A549 (cell line): Measurements from ENCODE around the gene PTGR1. TPM values are rescaled to one million over a fixed set of nuclear protein-coding genes. Genes with fewer than 3 reads are reported as not detected.
"Not testable (repeated sequence)": the region's sequence is repeated elsewhere in the genome, so short reads cannot be mapped to it uniquely, and the experiment has no call there.

Experiments used
- ATAC-seq, 2 experiments: fragments of 200-7000 bp in 1 of 2; fragments of >200 bp in 1 of 2; cut with Nextera tagmentation in 1 of 2; cut with Tn5 transposase in 1 of 2; 3 replicates each; pipeline versions ENCODE4 v1.8.0 to v1.9.1; 2018 to 2020; ENCODE audit warnings: mild to moderate bottlenecking in 1 of 2, moderate library complexity in 1 of 2
- CTCF ChIA-PET: fragments of 300-600 bp; sonication (Branson Sonifier 250); formaldehyde crosslinking; extraction: SDS; loops from one replicate; lab custom pipeline; 2021; ENCODE audit warnings: antibody characterized with exemption, inconsistent platforms; lab: Yijun Ruan, JAX
- POLR2A ChIA-PET: fragments of 350-600 bp; formaldehyde crosslinking; extraction: SDS; loops from one replicate; lab custom pipeline; 2021; ENCODE audit warnings: antibody characterized with exemption, inconsistent platforms; lab: Yijun Ruan, JAX
- DNase-seq, 2 experiments: peaks; one replicate each; pipeline versions ENCODE4 v3.0.0 to v3.0.0-alpha.2; 2011 to 2016; ENCODE audit warnings: low read depth in 1 of 2, low spot score in 1 of 2
- FAIRE-seq: peaks from 2 replicates; lab custom pipeline; 2011; peaks lifted over from hg19 to GRCh38; lab: Jason Lieb, UNC
- H3K27ac ChIP-seq, 2 experiments: fragments of >200 bp; sonication (Bioruptor Twin); formaldehyde crosslinking; 3 replicates each; pipeline ENCODE4 v1.5.1; 2016 to 2017
- H3K4me1 ChIP-seq: fragments of >200 bp; sonication (Bioruptor Twin); formaldehyde crosslinking; 3 replicates; pipeline ENCODE4 v1.6.1; 2016
- H3K4me2 ChIP-seq: fragments of >200 bp; sonication (Bioruptor Twin); formaldehyde crosslinking; 3 replicates; pipeline ENCODE4 v1.6.1; 2016
- H3K4me3 ChIP-seq: fragments of >200 bp; sonication (Bioruptor Twin); formaldehyde crosslinking; 3 replicates; pipeline ENCODE4 v1.5.1; 2016
- H3K9me3 ChIP-seq: fragments of >200 bp; sonication (Bioruptor Twin); formaldehyde crosslinking; 3 replicates; pipeline ENCODE4 v1.6.1; 2016
- CBX8 ChIP-seq: fragments of 200-600 bp; sonication (generic); IDR thresholded peaks from 2 replicates; pipeline ENCODE4 v1.6.1; 2016
- CHD2 ChIP-seq: fragments of 150-350 bp; IDR thresholded peaks from 2 replicates; pipeline ENCODE4 v1.6.1; 2014; ENCODE audit warnings: low read length; ENCODE audit not compliant: partially characterized antibody
- CHD4 ChIP-seq: fragments of 200-600 bp; sonication (generic); IDR thresholded peaks from 2 replicates; pipeline ENCODE4 v1.6.1; 2016; ENCODE audit warnings: antibody characterized with exemption, mild to moderate bottlenecking, borderline replicate concordance
- EHF ChIP-seq: fragments of 250-450 bp; sonication (Bioruptor Pico); IDR thresholded peaks from 2 replicates; pipeline ENCODE4 v1.5.0; 2020; ENCODE audit warnings: mild to moderate bottlenecking
- ELK1 ChIP-seq: fragments of 150-350 bp; IDR thresholded peaks from 2 replicates; pipeline ENCODE4 v1.6.1; 2014; ENCODE audit warnings: low read depth, mild to moderate bottlenecking, low read length
- FOSB ChIP-seq: fragments of 250-450 bp; sonication (Bioruptor Pico); IDR thresholded peaks from 2 replicates; pipeline ENCODE4 v1.5.0; 2020; ENCODE audit warnings: mild to moderate bottlenecking, moderate library complexity
- GATA3 ChIP-seq: IDR thresholded peaks from 2 replicates; pipeline ENCODE4 v1.6.1; 2012; ENCODE audit warnings: borderline replicate concordance
- HES2 ChIP-seq: fragments of >200 bp; sonication (Bioruptor Twin); formaldehyde crosslinking; IDR thresholded peaks from 2 replicates; pipeline ENCODE4 v1.6.1; 2016
- HEYL ChIP-seq: fragments of 250-450 bp; sonication (Bioruptor Pico); IDR thresholded peaks from 2 replicates; pipeline ENCODE4 v1.8.0; 2021; ENCODE audit warnings: mild to moderate bottlenecking, moderate library complexity
- HOXA7 ChIP-seq: fragments of 250-450 bp; sonication (Bioruptor Pico); IDR thresholded peaks from 2 replicates; pipeline ENCODE4 v1.5.0; 2020; ENCODE audit warnings: mild to moderate bottlenecking, moderate library complexity
- JUN ChIP-seq, 2 experiments: fragments of >200 bp; sonication (Bioruptor Twin); formaldehyde crosslinking; IDR thresholded peaks; 2 replicates in 1 of 2; 3 replicates in 1 of 2; pipeline ENCODE4 v1.6.1; 2016 to 2017
- KDM1A ChIP-seq: fragments of 200-600 bp; sonication (generic); IDR thresholded peaks from 2 replicates; pipeline ENCODE4 v1.6.1; 2016; ENCODE audit warnings: low read depth, mild to moderate bottlenecking
- MAFK ChIP-seq: fragments of 450-650 bp; IDR thresholded peaks from 2 replicates; pipeline ENCODE4 v1.6.1; 2014; ENCODE audit not compliant: partially characterized antibody
- MAX ChIP-seq: IDR thresholded peaks from 2 replicates; pipeline ENCODE4 v1.6.1; 2012
- NFE2L2 ChIP-seq: fragments of 150-350 bp; conservative IDR thresholded peaks from 2 replicates; pipeline ENCODE4 v1.6.1; 2014; ENCODE audit warnings: low read length
- RAD21 ChIP-seq, 2 experiments: fragments of >200 bp in 1 of 2; sonication (Bioruptor Twin) in 1 of 2; formaldehyde crosslinking in 1 of 2; IDR thresholded peaks in 1 of 2; conservative IDR thresholded peaks in 1 of 2; 2 replicates in 1 of 2; 3 replicates in 1 of 2; pipeline ENCODE4 v1.6.1; 2012 to 2018; ENCODE audit warnings: inconsistent platforms in 1 of 2
- RNF2 ChIP-seq: fragments of 200-600 bp; sonication (generic); IDR thresholded peaks from 2 replicates; pipeline ENCODE4 v1.6.1; 2016; ENCODE audit warnings: low read depth, mild to moderate bottlenecking, antibody characterized with exemption, moderate library complexity, borderline replicate concordance
- SMC3 ChIP-seq: fragments of >200 bp; sonication (Bioruptor Twin); formaldehyde crosslinking; IDR thresholded peaks from 3 replicates; pipeline ENCODE4 v1.6.1; 2018; ENCODE audit warnings: inconsistent platforms
- TP53 ChIP-seq: fragments of 250-450 bp; sonication (Bioruptor Pico); IDR thresholded peaks from 2 replicates; pipeline ENCODE4 v1.5.0; 2021; ENCODE audit warnings: mild to moderate bottlenecking, moderate library complexity
- USF2 ChIP-seq: fragments of 450-650 bp; IDR thresholded peaks from 2 replicates; pipeline ENCODE4 v1.6.1; 2014; ENCODE audit warnings: antibody characterized with exemption
- ZFP36 ChIP-seq: fragments of 450-650 bp; IDR thresholded peaks from 2 replicates; pipeline ENCODE4 v1.6.1; 2014; ENCODE audit warnings: borderline replicate concordance; ENCODE audit not compliant: partially characterized antibody
- ZNF302 ChIP-seq: fragments of 250-450 bp; sonication (Bioruptor Pico); IDR thresholded peaks from 2 replicates; pipeline ENCODE4 v1.9.0; 2021; ENCODE audit warnings: inconsistent platforms, mild to moderate bottlenecking, moderate library complexity
- ZSCAN20 ChIP-seq: fragments of 250-450 bp; sonication (Bioruptor Pico); IDR thresholded peaks from 2 replicates; pipeline ENCODE4 v1.8.0; 2022; ENCODE audit warnings: mild to moderate bottlenecking, moderate library complexity
- WGBS: methylation state at CpG from one replicate; pipeline ENCODE4 v1.1.6; 2017; ENCODE audit errors: missing lambda C conversion rate; 5-methylcytosine and 5-hydroxymethylcytosine counted together
- polyA plus RNA-seq, 4 experiments: library from polyadenylated mRNA; depleted of rRNA in 3 of 4; stranded (reverse); fragments of >200 nt; fragmentation: RNase III in 1 of 4; extraction: RNeasy Plus Mini Kit Qiagen cat#74134 plus additional on column Dnase treatment in 1 of 4; gene quantifications; 2 replicates in 3 of 4; 3 replicates in 1 of 4; pipeline ENCODE4 v1.2.3, GENCODE V29; 2011 to 2017
- TF ChIP-seq, protein P1 (sequence below): fragments of >200 bp; sonication (Bioruptor Twin); formaldehyde crosslinking; IDR thresholded peaks from 3 replicates; pipeline ENCODE4 v1.5.1; 2016
- TF ChIP-seq, protein P2 (sequence below): IDR thresholded peaks from 2 replicates; pipeline ENCODE4 v1.6.1; 2012

Gene PTGR1
- polyA plus RNA-seq, 2 of the 4 experiments (the other 2 are of a cell fraction) = 552 to 672 TPM

DNA sequence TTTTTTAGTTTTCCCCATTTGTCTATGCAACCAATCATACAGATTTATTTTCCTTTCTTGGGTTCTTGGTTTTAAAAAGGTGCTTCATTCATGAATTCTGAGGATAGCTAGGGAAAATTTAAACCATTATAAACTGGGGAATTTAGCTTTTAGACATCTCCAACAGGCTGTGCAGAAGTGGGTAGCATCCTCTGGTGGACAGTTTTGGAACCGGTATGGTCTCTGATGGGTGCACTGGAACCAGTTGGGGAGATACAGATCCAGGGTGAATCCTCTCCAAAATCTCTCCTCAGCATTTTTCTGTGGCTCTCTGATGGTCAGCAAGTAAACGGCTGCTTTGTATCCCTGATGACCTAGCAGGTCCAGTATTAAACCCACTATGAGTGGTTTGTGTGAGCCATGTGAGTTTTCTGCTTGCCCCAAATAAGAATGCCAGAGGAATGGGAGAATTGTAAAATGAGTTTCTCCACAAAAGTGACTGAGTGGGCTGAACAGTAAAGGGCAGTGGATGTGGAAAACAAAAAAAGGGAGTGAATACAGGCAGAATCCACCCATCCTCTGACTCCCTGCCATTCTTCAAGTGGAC, 22.5 kb upstream of the PTGR1 start:
- FAIRE-seq = no peak
- peak; percentile 49 to 61 for DNase-seq
- Histone ChIP-seq H3K4me3 (no peak overlapping the region), H3K4me2 (peak overlapping the region; percentile 30), H3K27ac (peak overlapping the region; percentile 49 to 70), H3K9me3 (no peaks in the 10 kb centered on the region), H3K4me1 (peaks cover 17% of the 10 kb centered on the region)
- 23% methylated on average over 2 of the region's 2 CpGs for WGBS
- TF ChIP-seq HES2 (no peak), HOXA7 (CRISPR knock-in tag) (no peak), JUN (IDR thresholded peaks at IDR 0.05) (no peak), CHD2 (no peak), KDM1A (no peak), ELK1 (no peak), FOSB (CRISPR knock-in tag) (no peak), RAD21 (conservative IDR thresholded peaks at IDR 0.05 in 1 of 2, IDR thresholded peaks at IDR 0.05 in 1 of 2) (peak; percentile 77 to 86), USF2 (no peak), NFE2L2 (no peak), ZSCAN20 (no peak), ZNF302 (CRISPR knock-in tag) (no peak), HEYL (CRISPR knock-in tag) (no peak), MAFK (peak; percentile 39), SMC3 (peak; percentile 79)
- TF ChIP-seq, protein P1, sequence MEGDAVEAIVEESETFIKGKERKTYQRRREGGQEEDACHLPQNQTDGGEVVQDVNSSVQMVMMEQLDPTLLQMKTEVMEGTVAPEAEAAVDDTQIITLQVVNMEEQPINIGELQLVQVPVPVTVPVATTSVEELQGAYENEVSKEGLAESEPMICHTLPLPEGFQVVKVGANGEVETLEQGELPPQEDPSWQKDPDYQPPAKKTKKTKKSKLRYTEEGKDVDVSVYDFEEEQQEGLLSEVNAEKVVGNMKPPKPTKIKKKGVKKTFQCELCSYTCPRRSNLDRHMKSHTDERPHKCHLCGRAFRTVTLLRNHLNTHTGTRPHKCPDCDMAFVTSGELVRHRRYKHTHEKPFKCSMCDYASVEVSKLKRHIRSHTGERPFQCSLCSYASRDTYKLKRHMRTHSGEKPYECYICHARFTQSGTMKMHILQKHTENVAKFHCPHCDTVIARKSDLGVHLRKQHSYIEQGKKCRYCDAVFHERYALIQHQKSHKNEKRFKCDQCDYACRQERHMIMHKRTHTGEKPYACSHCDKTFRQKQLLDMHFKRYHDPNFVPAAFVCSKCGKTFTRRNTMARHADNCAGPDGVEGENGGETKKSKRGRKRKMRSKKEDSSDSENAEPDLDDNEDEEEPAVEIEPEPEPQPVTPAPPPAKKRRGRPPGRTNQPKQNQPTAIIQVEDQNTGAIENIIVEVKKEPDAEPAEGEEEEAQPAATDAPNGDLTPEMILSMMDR = peak; percentile 80
- ChIA-PET POLR2A (interaction anchor here (1.1 to 1.4 kb wide), 3 partner anchors 9 to 23 kb away, joined by 3 to 21 read pairs (median 12); partner anchors contain the start of genes DNAJC25 and PTGR1), CTCF (interaction anchor here (0.6 to 12.1 kb wide), 13 partner anchors 9 to 251 kb away, joined by 3 to 112 read pairs (median 4); partner anchors contain the start of gene PTGR1)
- peak; percentile 90 to 98 for ATAC-seq

GRCh38 chr9:111617349-111617748, 17.9 kb upstream of the PTGR1 start:
- FAIRE-seq, ATAC-seq, H3K4me2 ChIP-seq, POLR2A ChIA-PET, H3K27ac ChIP-seq, H3K9me3 ChIP-seq, DNase-seq, H3K4me3 ChIP-seq: not testable (repeated sequence)
- CTCF ChIA-PET = interaction anchor here (1.5 kb wide), 1 partner anchor 19 kb away, joined by 5 read pairs; no protein-coding TSS in a partner anchor
- peaks cover 20% of the 10 kb centered on the region for H3K4me1 ChIP-seq
- 80% methylated on average over 8 of the region's 29 CpGs for WGBS

GRCh38 chr9:111615928-111616327, 16.5 kb upstream of the PTGR1 start:
- ATAC-seq (no peak), FAIRE-seq (no peak), DNase-seq (no peak)
- no peaks in the 10 kb centered on the region for H3K9me3 ChIP-seq
- no peak overlapping the region for H3K4me3 ChIP-seq
- H3K4me2 ChIP-seq = no peak overlapping the region
- ChIA-PET POLR2A (no interaction called here), CTCF (interaction anchor here (0.6 to 1.8 kb wide), 4 partner anchors 11 to 459 kb away, joined by 3 to 13 read pairs (median 4); no protein-coding TSS in a partner anchor)
- 71% methylated on average over 3 of the region's 3 CpGs for WGBS
- no peak overlapping the region for H3K27ac ChIP-seq
- H3K4me1 ChIP-seq = peaks cover 13% of the 10 kb centered on the region
- TF ChIP-seq MAX = no peak
- TF ChIP-seq EHF (CRISPR knock-in tag) = no peak
- TF ChIP-seq, protein P2, sequence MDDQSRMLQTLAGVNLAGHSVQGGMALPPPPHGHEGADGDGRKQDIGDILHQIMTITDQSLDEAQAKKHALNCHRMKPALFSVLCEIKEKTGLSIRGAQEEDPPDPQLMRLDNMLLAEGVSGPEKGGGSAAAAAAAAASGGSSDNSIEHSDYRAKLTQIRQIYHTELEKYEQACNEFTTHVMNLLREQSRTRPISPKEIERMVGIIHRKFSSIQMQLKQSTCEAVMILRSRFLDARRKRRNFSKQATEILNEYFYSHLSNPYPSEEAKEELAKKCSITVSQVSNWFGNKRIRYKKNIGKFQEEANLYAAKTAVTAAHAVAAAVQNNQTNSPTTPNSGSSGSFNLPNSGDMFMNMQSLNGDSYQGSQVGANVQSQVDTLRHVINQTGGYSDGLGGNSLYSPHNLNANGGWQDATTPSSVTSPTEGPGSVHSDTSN = no peak
- TF ChIP-seq CBX8 = no peak
- TF ChIP-seq CHD4 = no peak
- no peak for TF ChIP-seq ZFP36
- TF ChIP-seq, protein P1 = no peak
- TF ChIP-seq TP53 (CRISPR knock-in tag) = no peak
- TF ChIP-seq HOXA7 (CRISPR knock-in tag) = no peak
- no peak for TF ChIP-seq GATA3
- TF ChIP-seq KDM1A = no peak
- no peak for TF ChIP-seq HES2
- no peak for TF ChIP-seq JUN (IDR thresholded peaks at IDR 0.05)
- no peak for TF ChIP-seq RNF2
